GM12875 (cell line): ENCODE data around the gene TRPM8.

ENCODE experiments used
- H3K4me3 ChIP-seq: one replicate; pipeline ENCODE4 v1.5.1; 2011; ENCODE audit warnings: low read depth, low read length, control low read depth
- TF ChIP-seq, protein P1 (sequence below): IDR thresholded peaks from 2 replicates; pipeline ENCODE4 v1.5.1; 2011; ENCODE audit warnings: low read depth, mild to moderate bottlenecking, control low read depth, inconsistent platforms, low read length, moderate library complexity, borderline replicate concordance; ENCODE audit not compliant: insufficient read depth

The TRPM8 gene

GRCh38 chr2:234038076-234038802 lies 121.1 kb downstream of the TRPM8 start:
- no peak overlapping the region for H3K4me3 ChIP-seq
- TF ChIP-seq, protein P1, sequence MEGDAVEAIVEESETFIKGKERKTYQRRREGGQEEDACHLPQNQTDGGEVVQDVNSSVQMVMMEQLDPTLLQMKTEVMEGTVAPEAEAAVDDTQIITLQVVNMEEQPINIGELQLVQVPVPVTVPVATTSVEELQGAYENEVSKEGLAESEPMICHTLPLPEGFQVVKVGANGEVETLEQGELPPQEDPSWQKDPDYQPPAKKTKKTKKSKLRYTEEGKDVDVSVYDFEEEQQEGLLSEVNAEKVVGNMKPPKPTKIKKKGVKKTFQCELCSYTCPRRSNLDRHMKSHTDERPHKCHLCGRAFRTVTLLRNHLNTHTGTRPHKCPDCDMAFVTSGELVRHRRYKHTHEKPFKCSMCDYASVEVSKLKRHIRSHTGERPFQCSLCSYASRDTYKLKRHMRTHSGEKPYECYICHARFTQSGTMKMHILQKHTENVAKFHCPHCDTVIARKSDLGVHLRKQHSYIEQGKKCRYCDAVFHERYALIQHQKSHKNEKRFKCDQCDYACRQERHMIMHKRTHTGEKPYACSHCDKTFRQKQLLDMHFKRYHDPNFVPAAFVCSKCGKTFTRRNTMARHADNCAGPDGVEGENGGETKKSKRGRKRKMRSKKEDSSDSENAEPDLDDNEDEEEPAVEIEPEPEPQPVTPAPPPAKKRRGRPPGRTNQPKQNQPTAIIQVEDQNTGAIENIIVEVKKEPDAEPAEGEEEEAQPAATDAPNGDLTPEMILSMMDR, result no peak

- H3K4me3 ChIP-seq, result no peak overlapping the region
- TF ChIP-seq, protein P1, result no peak
Observed at GRCh38 chr2:234044157-234044556, 127.0 kb downstream of the TRPM8 start.

GRCh38 chr2:234046521-234046920 lies 129.3 kb downstream of the TRPM8 start:
- TF ChIP-seq, protein P1, result no peak
- no peak overlapping the region for H3K4me3 ChIP-seq

DNA sequence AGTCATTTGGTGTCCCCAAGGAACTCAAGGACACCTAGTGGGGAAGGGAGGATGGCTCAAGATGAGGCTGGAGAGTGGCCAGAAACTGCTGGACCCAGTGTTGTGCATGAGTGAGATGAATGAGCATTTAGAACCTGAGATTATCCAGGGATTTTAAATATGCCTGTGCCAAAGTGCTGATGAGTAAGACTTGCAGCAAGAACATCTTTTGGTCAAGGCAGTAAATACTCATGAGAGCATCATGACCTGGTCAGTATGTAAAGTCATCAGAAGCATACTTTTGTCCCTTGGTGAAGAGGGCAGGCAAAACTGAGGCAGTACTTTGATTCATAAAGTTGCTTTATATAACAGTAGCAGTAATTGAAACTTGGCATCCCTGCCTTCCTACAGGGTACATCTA lies 130.2 kb downstream of the TRPM8 start:
- H3K4me3 ChIP-seq, result no peak overlapping the region

DNA sequence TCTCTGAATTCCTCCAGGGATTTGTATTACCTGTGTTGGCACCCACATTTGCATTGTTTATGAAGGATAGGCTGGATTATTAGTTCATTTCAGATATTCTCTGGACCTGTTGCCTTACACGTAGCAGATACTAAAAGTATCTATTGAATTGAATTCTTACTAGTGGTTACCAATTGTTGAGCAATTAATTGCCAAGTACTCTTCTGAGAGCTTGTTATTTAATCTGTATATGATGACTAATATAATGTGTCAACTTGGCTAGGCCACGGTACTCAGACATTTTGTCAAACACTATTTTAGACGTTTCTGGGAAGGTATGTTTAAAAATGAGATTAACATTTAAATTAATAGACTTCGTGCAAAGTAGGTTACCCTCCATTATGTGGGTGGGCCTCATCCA lies 130.9 kb downstream of the TRPM8 start:
- no peak overlapping the region for H3K4me3 ChIP-seq
- TF ChIP-seq, protein P1, result no peak

More for the DNA sequence above, 130.2 kb downstream of the TRPM8 start:
- TF ChIP-seq, protein P1, result no peak

- H3K4me3 ChIP-seq, result no peak within 1 kb of the TSS
- TF ChIP-seq, protein P1, result no peak
Observed at GRCh38 chr2:234050455-234051135, 133.4 kb downstream of the TRPM8 start, which contains the start of gene SPP2. Gene SPP2, plus strand, starts transcription at chr2:234050702. Its CDS starts 85 bp downstream, at chr2:234050787.
